Fibroblast of pulmonary artery (primary cell): ENCODE measurements around the gene NTRK3.
"Not testable (repeated sequence)": the region's sequence is repeated elsewhere in the genome, so short reads cannot be mapped to it uniquely, and the experiment has no call there.

Experiments used
- DNase-seq: peaks from one replicate; pipeline ENCODE4 v3.0.0-alpha.2; 2010; ENCODE audit warnings: low read depth
- H3K4me3 ChIP-seq: replicated peaks from 2 replicates; pipeline ENCODE4 v1.5.1; 2011; ENCODE audit warnings: low read depth, mild to moderate bottlenecking, control low read depth, low read length, moderate library complexity
- CTCF ChIP-seq: IDR thresholded peaks from 2 replicates; pipeline ENCODE4 v1.5.1; 2011; ENCODE audit warnings: mild to moderate bottlenecking, control low read depth, low read length, inconsistent platforms; ENCODE audit errors: missing control alignments

NTRK3 gene

GRCh38 chr15:88075102-88075501 is 181.4 kb downstream of the NTRK3 start:
- no peak for TF ChIP-seq CTCF
- DNase-seq = no peak

GRCh38 chr15:88074386-88074785 is 182.2 kb downstream of the NTRK3 start:
- TF ChIP-seq CTCF = no peak
- no peak for DNase-seq
- H3K4me3 ChIP-seq = no peak overlapping the region

More at GRCh38 chr15:88075102-88075501, 181.4 kb downstream of the NTRK3 start:
- H3K4me3 ChIP-seq = no peak overlapping the region

- H3K4me3 ChIP-seq = no peak overlapping the region
- TF ChIP-seq CTCF = no peak
- no peak for DNase-seq
Observed at GRCh38 chr15:88073391-88073691, 183.2 kb downstream of the NTRK3 start.

- DNase-seq = no peak
- H3K4me3 ChIP-seq = no peak overlapping the region
- TF ChIP-seq CTCF = no peak
Observed at GRCh38 chr15:88072598-88073390, 183.7 kb downstream of the NTRK3 start.

GRCh38 chr15:88072133-88072532 is 184.4 kb downstream of the NTRK3 start:
- DNase-seq, H3K4me3 ChIP-seq: not testable (repeated sequence)

GRCh38 chr15:88071141-88071540 is 185.4 kb downstream of the NTRK3 start:
- no peak for DNase-seq
- H3K4me3 ChIP-seq = no peak overlapping the region
- no peak for TF ChIP-seq CTCF

- H3K4me3 ChIP-seq = no peak overlapping the region
- DNase-seq = no peak
- no peak for TF ChIP-seq CTCF
Observed at GRCh38 chr15:88069561-88069960, 187.0 kb downstream of the NTRK3 start.

GRCh38 chr15:88067331-88067685 is 189.2 kb downstream of the NTRK3 start:
- TF ChIP-seq CTCF = no peak
- no peak overlapping the region for H3K4me3 ChIP-seq
- no peak for DNase-seq
